SK-N-SH treated with all-trans-retinoic acid at 6 μM for 48 hours (cell line): Measurements from ENCODE around the gene IQSEC1.

ENCODE experiments used
- ATAC-seq: fragments of 200-7000 bp; cut with Tn5 transposase; 3 replicates; pipeline ENCODE4 v1.9.1; 2020; ENCODE audit warnings: mild to moderate bottlenecking, moderate library complexity
- ARNTL ChIP-seq: fragments of 450-650 bp; formaldehyde crosslinking; IDR thresholded peaks from 2 replicates; pipeline ENCODE4 v1.5.0; 2020; ENCODE audit warnings: low read depth, mild to moderate bottlenecking, moderate library complexity, borderline replicate concordance
- BACH2 ChIP-seq: fragments of 250-450 bp; sonication (Bioruptor Pico); IDR thresholded peaks from 2 replicates; pipeline ENCODE4 v1.9.0; 2021; ENCODE audit warnings: mild to moderate bottlenecking, borderline replicate concordance
- CREB5 ChIP-seq: fragments of 250-450 bp; sonication (Bioruptor Pico); IDR thresholded peaks from 2 replicates; pipeline ENCODE4 v1.5.1; 2020; ENCODE audit warnings: low read depth, mild to moderate bottlenecking, moderate library complexity
- CSDC2 ChIP-seq: fragments of 250-450 bp; sonication (Bioruptor Pico); IDR thresholded peaks from 2 replicates; pipeline ENCODE4 v1.5.0; 2020; ENCODE audit warnings: mild to moderate bottlenecking, moderate library complexity
- CSRNP3 ChIP-seq: fragments of 250-450 bp; sonication (Bioruptor Pico); IDR thresholded peaks from 2 replicates; pipeline ENCODE4 v1.5.1; 2021; ENCODE audit warnings: mild to moderate bottlenecking, moderate library complexity
- ESRRG ChIP-seq: fragments of 250-450 bp; sonication (Bioruptor Pico); IDR thresholded peaks from 2 replicates; pipeline ENCODE4 v1.6.1; 2021; ENCODE audit warnings: mild to moderate bottlenecking
- ISL1 ChIP-seq: fragments of 250-450 bp; sonication (Bioruptor Pico); IDR thresholded peaks from 2 replicates; pipeline ENCODE4 v2.1.2; 2022; ENCODE audit warnings: mild to moderate bottlenecking, moderate library complexity
- OSR1 ChIP-seq: fragments of 250-450 bp; sonication (Bioruptor Pico); IDR thresholded peaks from 2 replicates; pipeline ENCODE4 v1.8.0; 2022; ENCODE audit warnings: moderate library complexity, mild to moderate bottlenecking, inconsistent platforms
- PATZ1 ChIP-seq: fragments of 250-450 bp; sonication (Bioruptor Pico); IDR thresholded peaks from 2 replicates; pipeline ENCODE4 v1.8.0; 2020; ENCODE audit warnings: mild to moderate bottlenecking, moderate library complexity, borderline replicate concordance
- PPARA ChIP-seq: fragments of 250-450 bp; sonication (Bioruptor Pico); IDR thresholded peaks from 2 replicates; pipeline ENCODE4 v1.5.0; 2020; ENCODE audit warnings: mild to moderate bottlenecking, borderline replicate concordance
- RARB ChIP-seq: fragments of 250-450 bp; sonication (Bioruptor Pico); IDR thresholded peaks from 2 replicates; pipeline ENCODE4 v1.8.0; 2021; ENCODE audit warnings: mild to moderate bottlenecking, moderate library complexity
- SNAI2 ChIP-seq: fragments of 250-450 bp; sonication (Bioruptor Pico); IDR thresholded peaks from 2 replicates; pipeline ENCODE4 v1.5.0; 2020; ENCODE audit warnings: mild to moderate bottlenecking, moderate library complexity
- TCF4 ChIP-seq: fragments of 250-450 bp; sonication (Bioruptor Pico); IDR thresholded peaks from 2 replicates; pipeline ENCODE4 v1.8.0; 2021; ENCODE audit warnings: mild to moderate bottlenecking, moderate library complexity, borderline replicate concordance
- TOX ChIP-seq: fragments of 250-450 bp; sonication (Bioruptor Pico); IDR thresholded peaks from 2 replicates; pipeline ENCODE4 v1.8.0; 2021; ENCODE audit warnings: mild to moderate bottlenecking, moderate library complexity, borderline replicate concordance
- TSHZ2 ChIP-seq: fragments of 250-450 bp; sonication (Bioruptor Pico); IDR thresholded peaks from 2 replicates; pipeline ENCODE4 v1.5.0; 2020; ENCODE audit warnings: mild to moderate bottlenecking, moderate library complexity
- ZC3H10 ChIP-seq: fragments of 250-450 bp; sonication (Bioruptor Pico); IDR thresholded peaks from 2 replicates; pipeline ENCODE4 v1.5.1; 2021; ENCODE audit warnings: mild to moderate bottlenecking, moderate library complexity
- ZFP3 ChIP-seq: fragments of 250-450 bp; sonication (Bioruptor Pico); IDR thresholded peaks from 2 replicates; pipeline ENCODE4 v1.5.0; 2020; ENCODE audit warnings: mild to moderate bottlenecking, moderate library complexity
- ZFP30 ChIP-seq: fragments of 450-650 bp; formaldehyde crosslinking; IDR thresholded peaks from 2 replicates; pipeline ENCODE4 v1.5.0; 2022; ENCODE audit warnings: mild to moderate bottlenecking, moderate library complexity
- ZNF565 ChIP-seq: fragments of 450-650 bp; formaldehyde crosslinking; conservative IDR thresholded peaks from 2 replicates; pipeline ENCODE4 v1.5.0; 2020; ENCODE audit warnings: low read depth, mild to moderate bottlenecking, moderate library complexity
- ZNF70 ChIP-seq: fragments of 450-650 bp; formaldehyde crosslinking; IDR thresholded peaks from 2 replicates; pipeline ENCODE4 v1.5.0; 2020; ENCODE audit warnings: mild to moderate bottlenecking, moderate library complexity
- ZNF8 ChIP-seq: fragments of 450-650 bp; formaldehyde crosslinking; IDR thresholded peaks from 2 replicates; pipeline ENCODE4 v1.5.0; 2020; ENCODE audit warnings: mild to moderate bottlenecking, moderate library complexity

IQSEC1 gene

GRCh38 chr3:13077431-13078162 is 4.4 kb upstream of the IQSEC1 start:
- TF ChIP-seq ZC3H10 (no peak), ESRRG (CRISPR knock-in tag) (no peak), ZFP3 (CRISPR knock-in tag) (no peak), SNAI2 (CRISPR knock-in tag) (no peak), TSHZ2 (CRISPR knock-in tag) (no peak), ZNF8 (no peak), TCF4 (CRISPR knock-in tag) (no peak), PATZ1 (CRISPR knock-in tag) (no peak), TOX (no peak), ZNF565 (no peak), CSDC2 (CRISPR knock-in tag) (no peak), OSR1 (no peak)
- ATAC-seq, result no peak

GRCh38 chr3:13075986-13076654 is 2.9 kb upstream of the IQSEC1 start:
- TF ChIP-seq TOX, result no peak
- no peak for TF ChIP-seq RARB (CRISPR knock-in tag)
- no peak for TF ChIP-seq BACH2 (CRISPR knock-in tag)
- no peak for TF ChIP-seq PATZ1 (CRISPR knock-in tag)
- TF ChIP-seq CREB5 (CRISPR knock-in tag), result no peak
- no peak for TF ChIP-seq CSRNP3 (CRISPR knock-in tag)
- no peak for TF ChIP-seq OSR1
- no peak for TF ChIP-seq ZFP3 (CRISPR knock-in tag)
- no peak for TF ChIP-seq SNAI2 (CRISPR knock-in tag)
- TF ChIP-seq ZNF70 (CRISPR knock-in tag), result no peak
- no peak for TF ChIP-seq ZFP30 (CRISPR knock-in tag)
- TF ChIP-seq PPARA (CRISPR knock-in tag), result no peak
- ATAC-seq, result no peak

- ATAC-seq, result no peak
- TF ChIP-seq ARNTL (CRISPR knock-in tag) (no peak), OSR1 (no peak), TOX (no peak), ISL1 (no peak), CSDC2 (CRISPR knock-in tag) (no peak), TCF4 (CRISPR knock-in tag) (no peak), RARB (CRISPR knock-in tag) (no peak)
Observed at GRCh38 chr3:13075318-13075717, 2.1 kb upstream of the IQSEC1 start.
